HG02870 (cell line): ENCODE data around the gene GNRH2.
"Not testable (repeated sequence)": the region's sequence is repeated elsewhere in the genome, so short reads cannot be mapped to it uniquely, and the experiment has no call there.

Experiments used
- ATAC-seq: cut with Tn5 transposase; IDR thresholded peaks from one replicate; pipeline ENCODE4 v1.9.1; 2021; ENCODE audit warnings: mild to moderate bottlenecking, moderate library complexity; ENCODE audit not compliant: unreplicated experiment

The GNRH2 gene

DNA sequence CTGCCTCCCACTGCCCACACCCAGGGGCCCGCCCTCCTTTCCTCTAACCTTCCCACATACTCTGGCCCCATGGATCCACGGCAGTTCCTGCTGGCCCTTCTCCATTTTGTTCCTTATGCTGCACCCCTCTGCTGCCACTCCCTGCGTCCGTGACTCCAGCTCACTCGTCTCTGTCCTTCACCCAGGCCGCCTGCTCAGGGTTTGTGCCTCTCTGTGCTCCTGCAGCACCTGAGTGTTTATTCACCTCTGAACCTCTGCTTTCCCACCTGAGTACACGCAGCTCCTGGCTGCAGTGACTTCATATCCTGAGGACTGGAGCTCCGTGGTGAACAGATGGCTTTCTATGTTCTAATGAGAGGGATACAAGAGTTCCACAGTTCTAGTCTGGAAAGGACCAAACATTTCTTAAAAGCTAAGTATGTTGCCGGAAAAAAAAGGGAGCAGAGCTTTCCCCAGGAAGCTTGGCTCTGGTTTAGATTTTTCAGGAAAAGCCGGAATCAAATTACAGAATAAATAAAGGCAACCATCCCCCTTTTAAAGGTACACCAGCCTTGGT lies 1.5 kb upstream of the GNRH2 start:
- no peak for ATAC-seq

DNA sequence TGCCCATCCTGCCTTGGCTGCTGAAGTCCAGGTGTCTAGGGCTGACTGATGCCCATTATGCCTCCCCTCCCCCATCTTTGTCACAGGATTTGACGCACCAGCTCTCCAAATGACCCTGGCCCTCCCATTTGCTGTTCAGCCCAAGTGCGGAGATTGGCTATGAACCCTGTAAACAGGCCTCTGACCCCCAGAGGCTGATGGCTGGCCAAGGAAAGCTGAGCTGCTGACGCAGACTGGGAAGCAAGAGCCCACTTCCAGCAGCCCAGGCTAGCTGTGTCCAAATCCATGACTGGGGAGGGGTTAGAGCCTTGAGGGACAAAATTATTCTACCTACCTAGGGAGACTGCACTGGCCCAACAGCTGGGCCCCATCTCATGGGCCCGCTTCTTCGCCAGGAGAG lies 797 bp upstream of the GNRH2 start:
- no peak for ATAC-seq

DNA sequence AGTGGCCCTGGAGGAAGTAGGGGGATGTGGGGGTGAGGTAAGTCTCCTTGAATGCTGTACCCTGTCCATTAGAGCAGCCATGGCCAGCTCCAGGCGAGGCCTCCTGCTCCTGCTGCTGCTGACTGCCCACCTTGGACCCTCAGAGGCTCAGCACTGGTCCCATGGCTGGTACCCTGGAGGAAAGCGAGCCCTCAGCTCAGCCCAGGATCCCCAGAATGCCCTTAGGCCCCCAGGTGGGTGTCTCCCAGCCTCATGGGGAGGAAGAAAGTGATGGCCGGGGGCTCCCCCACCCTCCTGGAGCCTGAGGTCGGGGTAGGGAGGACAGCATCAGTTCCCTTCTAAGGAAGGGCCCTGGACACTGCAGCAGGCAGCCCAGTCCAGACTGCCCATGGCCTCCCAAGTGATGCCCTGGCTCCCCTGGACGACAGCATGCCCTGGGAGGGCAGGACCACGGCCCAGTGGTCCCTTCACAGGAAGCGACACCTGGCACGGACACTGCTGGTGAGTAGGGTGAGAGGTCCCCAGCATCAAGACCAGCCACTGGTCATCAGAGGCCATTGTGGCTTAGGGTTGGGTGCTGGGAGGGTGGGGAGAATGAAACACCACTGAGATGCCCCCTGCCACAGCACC lies 1.0 kb downstream of the GNRH2 start:
- no peak for ATAC-seq

- ATAC-seq, result peak; percentile 39
Measured at GRCh38 chr20:3045042-3045815, 1.8 kb downstream of the GNRH2 start.

DNA sequence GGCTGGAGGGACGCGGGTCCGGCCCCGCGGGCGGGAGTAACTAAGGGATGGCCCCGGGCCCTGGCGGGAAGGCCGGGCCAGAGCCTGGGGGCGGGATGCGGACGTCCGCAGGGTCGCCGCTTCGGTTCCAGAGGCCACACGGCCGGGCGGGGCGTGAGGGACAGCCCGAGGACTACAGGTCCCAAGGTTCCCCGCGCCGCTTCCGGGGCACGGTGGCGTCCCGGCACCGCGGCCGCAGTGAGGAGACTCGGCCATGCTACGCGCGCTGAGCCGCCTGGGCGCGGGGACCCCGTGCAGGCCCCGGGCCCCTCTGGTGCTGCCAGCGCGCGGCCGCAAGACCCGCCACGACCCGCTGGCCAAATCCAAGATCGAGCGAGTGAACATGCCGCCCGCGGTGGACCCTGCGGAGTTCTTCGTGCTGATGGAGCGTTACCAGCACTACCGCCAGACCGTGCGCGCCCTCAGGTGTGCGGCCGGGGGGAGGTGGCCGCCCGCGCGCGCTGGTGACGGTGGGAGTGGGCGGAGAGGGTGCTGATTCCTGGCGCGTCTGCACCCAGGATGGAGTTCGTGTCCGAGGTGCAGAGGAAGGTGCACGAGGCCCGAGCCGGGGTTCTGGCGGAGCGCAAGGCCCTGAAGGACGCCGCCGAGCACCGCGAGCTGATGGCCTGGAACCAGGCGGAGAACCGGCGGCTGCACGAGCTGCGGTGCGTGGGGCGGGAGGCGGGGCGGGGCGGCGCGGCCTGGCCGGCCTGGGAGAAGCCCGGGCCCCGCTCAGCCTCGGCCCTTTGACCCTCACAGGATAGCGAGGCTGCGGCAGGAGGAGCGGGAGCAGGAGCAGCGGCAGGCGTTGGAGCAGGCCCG lies 2.6 kb downstream of the GNRH2 start, which contains the start of gene MRPS26:
Gene MRPS26 (plus strand): TSS at position 237 of the 861 bp plus-strand sequence. CDS start 17 bp downstream, at position 254.
- ATAC-seq, result peak; percentile 86

GRCh38 chr20:3046677-3047462 lies 3.4 kb downstream of the GNRH2 start:
- no peak for ATAC-seq

DNA sequence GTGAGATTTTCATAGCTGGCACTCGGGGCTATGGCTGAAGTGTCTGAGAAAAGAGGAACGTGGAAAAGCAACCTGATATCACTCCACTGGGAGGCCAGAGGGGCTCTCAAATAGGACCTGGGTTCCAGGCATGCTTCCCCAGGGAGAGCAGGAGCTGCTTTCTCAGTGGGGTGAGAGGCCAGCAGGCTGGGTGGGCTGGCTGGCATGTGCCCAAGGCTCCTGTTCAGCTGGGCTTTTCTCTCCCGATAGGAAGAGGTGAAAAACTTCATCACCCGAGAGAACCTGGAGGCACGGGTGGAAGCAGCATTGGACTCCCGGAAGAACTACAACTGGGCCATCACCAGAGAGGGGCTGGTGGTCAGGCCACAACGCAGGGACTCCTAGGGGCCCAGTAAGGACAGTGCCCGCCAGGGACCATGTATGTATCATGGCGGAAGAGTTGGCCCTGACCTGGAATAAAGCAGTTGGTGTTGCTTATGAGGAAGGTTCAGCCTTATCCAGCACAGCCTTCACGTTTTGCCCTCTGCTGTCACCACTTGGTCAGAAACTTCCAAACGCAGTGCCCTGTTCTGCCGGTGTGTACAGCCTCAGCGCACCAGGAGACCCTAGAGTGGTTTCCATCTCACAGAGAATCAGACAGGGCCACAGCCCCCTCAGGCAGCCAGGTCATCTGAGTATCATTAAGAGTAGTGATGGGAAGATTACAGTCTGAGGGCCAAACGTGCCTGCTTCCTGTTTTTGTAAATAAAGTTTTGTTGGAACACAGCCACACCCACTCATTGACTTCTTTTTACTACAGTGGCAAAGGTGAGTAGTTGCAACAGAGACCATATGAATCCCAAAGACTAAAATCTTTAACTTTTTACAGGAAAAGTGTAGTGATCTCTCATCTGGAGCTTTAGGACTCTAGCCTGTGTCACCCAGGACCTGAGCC lies 4.3 kb downstream of the GNRH2 start:
- ATAC-seq, result no peak

- no peak for ATAC-seq
Measured at GRCh38 chr20:3051385-3052019, 8.1 kb downstream of the GNRH2 start.

DNA sequence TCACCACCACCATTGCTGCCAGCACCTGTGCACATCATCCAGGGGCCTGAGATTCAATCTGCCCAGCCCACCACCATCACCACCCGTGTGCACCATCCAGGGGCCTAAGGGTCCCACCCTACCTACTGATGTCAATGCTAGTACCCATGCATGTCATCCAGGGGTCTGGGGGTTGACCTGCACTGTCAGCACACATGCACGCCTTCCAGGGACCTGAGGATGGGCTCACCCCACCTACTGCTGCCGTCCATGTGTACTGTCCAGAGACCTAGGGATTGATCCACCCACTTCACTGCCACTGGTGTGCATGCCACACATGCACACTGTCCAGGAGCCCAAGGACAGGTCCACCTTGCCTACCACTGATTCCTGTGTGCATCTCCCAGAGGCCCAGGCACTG lies 16.1 kb downstream of the GNRH2 start:
- ATAC-seq, result no peak

DNA sequence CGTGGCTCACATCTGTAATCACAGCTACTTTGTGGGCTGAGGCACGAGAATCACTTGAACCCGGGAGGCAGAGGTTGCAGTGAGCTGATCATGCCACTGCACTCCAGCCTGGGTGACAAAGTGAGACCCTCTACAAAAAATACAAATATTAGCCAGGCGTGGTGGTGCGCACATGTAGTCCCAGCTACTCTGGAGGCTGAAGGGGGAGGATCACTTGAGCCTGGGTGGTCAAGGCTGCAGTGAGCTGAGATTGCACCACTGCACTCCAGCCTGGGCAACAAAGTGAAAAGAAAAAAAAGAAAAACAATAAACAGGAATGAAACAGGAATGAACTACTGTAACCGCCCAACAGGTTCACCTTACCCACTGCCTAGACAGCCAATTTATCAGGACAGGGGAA lies 20.7 kb downstream of the GNRH2 start:
- not testable (repeated sequence) for ATAC-seq

GRCh38 chr20:3067139-3068014 lies 24.0 kb downstream of the GNRH2 start:
- no peak for ATAC-seq

DNA sequence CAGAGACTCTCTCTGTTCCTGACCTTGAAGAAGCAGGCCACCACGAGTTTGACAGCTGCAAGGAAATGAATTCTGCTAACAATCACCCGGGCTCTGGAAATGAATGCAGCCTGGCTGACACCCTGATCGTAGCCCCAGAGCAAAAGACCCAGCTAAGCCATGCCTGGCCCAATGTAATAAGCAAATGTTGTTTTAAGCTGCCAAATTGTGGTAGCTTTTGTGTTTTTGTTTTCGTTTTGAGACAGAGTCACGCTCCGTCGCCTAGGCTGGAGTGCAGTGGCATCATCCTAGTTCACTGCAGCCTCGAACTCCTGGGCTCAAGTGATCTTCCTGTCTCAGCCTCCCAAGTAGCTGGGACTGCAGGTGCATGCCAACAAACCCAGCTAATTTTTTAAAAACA lies 24.7 kb downstream of the GNRH2 start:
- ATAC-seq, result no peak

- ATAC-seq, result no peak
Measured at GRCh38 chr20:3068986-3069900, 25.8 kb downstream of the GNRH2 start.

DNA sequence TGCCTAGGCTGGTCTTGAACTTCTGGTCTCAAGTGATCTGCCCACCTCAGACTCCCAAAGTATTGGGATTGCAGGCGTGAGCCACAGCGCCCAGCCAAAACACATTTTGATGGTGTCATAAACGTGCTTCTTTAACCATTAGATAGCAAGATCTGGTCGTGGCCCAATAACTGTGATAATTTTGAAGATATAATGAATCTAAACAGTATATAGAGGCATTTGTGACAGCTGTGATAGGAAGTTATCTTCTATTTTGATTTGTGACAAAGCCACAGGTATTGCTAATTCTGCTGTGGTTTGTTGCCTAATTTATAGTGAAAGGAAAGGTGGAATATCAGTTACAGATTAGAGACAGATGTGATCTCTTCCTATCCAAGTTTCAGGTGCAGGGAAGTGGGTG lies 27.3 kb downstream of the GNRH2 start:
- no peak for ATAC-seq

GRCh38 chr20:3071266-3071609 lies 27.8 kb downstream of the GNRH2 start:
- no peak for ATAC-seq

- ATAC-seq, result no peak
Measured at GRCh38 chr20:3071610-3072529, 28.4 kb downstream of the GNRH2 start, which contains the start of gene OXT. Gene OXT (plus strand): TSS chr20:3071620. CDS start chr20:3071656, 36 bp downstream.
